AG10803 (cell line): ENCODE results near the gene PPP1R9B.
A peak's percentile ranks its signal among the peaks of the same experiment; 100 is the strongest.

ENCODE experiments used
- DNase-seq: peaks from one replicate; pipeline ENCODE4 v3.0.0; 2010; ENCODE audit warnings: low read depth
- H3K4me3 ChIP-seq: 2 replicates; pipeline ENCODE4 v1.5.1; 2011; ENCODE audit warnings: mild to moderate bottlenecking, low read length, control low read depth
- CTCF ChIP-seq: conservative IDR thresholded peaks from 2 replicates; pipeline ENCODE4 v1.5.1; 2011; ENCODE audit warnings: mild to moderate bottlenecking, low read length, control low read depth, inconsistent platforms

The PPP1R9B gene

DNA sequence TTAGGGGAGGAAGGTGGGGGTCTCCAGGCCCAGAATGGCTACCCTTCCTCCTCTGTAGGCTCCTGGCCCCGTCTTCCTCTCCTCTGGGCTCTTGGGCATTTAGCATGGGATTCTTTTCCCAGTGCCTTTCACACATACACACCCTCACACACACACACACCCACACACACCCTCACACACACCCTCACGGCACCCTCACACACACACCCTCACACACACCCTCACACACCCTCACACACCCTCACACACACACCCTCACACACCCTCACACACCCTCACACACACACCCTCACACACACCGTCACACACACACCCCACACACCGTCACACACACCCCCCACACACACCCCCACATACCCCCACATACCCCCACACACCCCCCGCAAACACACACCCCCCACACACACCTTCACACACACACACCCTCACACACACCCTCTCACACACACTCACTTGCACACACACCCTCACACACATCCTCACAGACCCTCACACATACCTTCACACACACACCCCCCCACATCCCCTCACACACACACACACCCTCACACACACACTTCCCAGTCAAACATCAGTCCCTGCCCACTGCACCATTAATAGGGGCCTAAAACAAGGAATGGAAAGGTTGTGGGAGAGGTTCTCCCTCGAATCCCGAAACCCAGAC is 16.2 kb upstream of the PPP1R9B start:
- no peak for TF ChIP-seq CTCF
- H3K4me3 ChIP-seq, result no peak overlapping the region
- DNase-seq, result no peak

DNA sequence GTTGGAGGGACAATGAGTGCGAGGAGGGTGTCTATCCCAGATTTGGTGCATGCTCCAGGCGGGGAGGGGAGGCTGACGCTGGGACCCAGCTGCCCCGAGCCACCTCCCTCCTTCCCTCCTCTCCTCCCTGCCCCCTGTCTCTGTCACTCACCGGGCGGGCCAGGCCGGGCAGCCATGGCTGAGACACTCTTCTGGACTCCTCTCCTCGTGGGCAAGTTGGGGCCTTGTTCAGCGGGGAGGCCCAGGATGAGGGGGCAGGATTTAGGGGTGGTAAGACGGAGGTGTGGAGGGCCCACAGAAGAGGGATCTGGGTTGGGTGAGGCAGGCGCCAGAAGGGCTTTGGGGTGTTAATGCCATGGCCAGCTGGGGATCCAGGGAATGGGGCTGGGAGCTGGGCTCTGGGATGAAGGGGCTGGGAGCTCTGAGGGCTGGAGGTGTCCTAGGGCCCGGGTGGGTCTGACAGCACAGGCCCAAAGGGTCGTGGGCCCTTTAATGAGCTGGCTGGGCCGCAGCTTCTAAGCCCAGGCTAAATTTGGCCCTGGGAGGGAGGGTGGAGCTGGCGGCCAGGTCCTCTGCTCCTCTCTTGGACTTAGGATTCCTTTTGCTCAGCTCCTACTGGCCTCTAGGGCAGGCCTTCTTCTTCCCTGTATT is 15.5 kb upstream of the PPP1R9B start, which contains the start of gene SGCA:
Gene SGCA (plus strand): TSS at position 139 of the 651 bp plus-strand sequence. CDS start 36 bp downstream, at position 175.
- H3K4me3 ChIP-seq, result peak within 1 kb of the TSS; percentile 12; the same call in 1 of the 2 replicates
- TF ChIP-seq CTCF, result no peak
- DNase-seq, result no peak

DNA sequence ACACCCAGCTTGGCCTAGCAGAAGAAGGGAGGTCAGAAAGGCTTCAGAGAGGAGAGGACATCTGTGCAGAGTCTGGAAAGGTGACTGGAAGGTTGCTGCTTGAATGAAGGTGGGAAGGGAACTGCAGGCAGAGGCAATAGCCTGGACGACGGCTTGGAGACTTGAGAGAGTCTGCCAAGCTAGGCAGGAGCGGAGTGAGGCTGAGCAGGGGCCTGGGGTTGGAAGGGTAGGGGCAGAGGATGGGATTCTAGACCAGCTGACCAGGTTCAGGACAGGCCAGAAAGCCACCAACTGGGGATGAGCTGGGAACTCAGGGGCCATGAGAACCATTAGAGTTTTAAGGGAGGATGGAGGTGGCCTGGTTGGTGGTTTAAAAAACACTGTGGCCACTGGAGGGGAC is 15.0 kb upstream of the PPP1R9B start:
- no peak for DNase-seq
- no peak for TF ChIP-seq CTCF

DNA sequence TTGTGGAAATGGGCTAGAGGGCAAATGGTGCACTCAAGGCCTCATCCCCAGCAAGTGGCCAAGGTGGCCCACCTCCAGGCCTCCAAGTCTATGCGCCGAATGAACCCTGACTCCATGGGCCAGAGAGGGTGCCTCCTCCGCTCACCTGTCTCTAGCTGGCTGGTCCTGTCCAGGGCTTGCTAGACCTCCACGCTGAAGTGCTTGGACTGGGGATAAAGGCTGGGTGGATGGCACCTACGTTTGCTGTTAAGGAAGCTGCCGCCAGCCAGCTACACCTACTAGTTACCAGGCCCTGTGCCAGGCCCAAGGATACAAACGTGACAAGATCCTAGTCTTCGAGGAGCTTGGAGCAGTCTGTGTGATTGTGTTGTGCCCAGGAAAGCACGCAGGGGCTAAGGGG is 14.6 kb upstream of the PPP1R9B start:
- TF ChIP-seq CTCF, result no peak
- H3K4me3 ChIP-seq, result no peak overlapping the region
- DNase-seq, result no peak

More for the DNA sequence above, 15.0 kb upstream of the PPP1R9B start:
- H3K4me3 ChIP-seq, result no peak overlapping the region

- TF ChIP-seq CTCF, result no peak
- DNase-seq, result no peak
- no peak overlapping the region for H3K4me3 ChIP-seq
Measured at GRCh38 chr17:50164697-50164988, 14.2 kb upstream of the PPP1R9B start.

GRCh38 chr17:50163843-50164696 is 13.6 kb upstream of the PPP1R9B start:
- H3K4me3 ChIP-seq, result no peak overlapping the region
- DNase-seq, result no peak
- no peak for TF ChIP-seq CTCF
